ENCODE results near the gene EIF1AD. TPM values are rescaled to one million over a fixed set of nuclear protein-coding genes. Genes with fewer than 3 reads are reported as not detected.

EIF1AD gene
- total and polyA plus RNA-seq, 2 of the 8 experiments (the other 6 are each of a cell fraction or from before 2014, with no cell fraction given): 32.6 to 39.9 TPM

DNA sequence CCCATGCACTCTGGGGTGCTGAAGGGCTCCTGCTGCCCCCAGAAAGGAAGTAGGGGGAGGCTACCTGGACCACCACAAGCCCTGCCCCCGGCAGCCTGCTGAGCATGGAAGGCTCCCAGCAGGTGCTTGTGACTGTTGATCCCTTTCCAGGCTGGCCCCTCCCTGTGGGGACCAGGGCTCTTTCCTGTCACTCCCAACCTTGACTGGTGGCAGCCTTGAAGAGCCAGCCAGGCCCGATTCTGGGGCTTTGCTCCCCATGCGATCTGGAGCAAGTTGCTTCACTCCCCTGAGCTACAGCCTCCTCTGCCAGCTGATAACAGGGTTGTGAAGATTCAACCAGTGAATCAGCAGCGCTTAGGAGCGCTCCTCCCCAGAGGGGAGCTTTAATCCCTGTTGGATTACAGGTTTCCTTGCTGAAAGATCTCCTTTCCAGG, 5.3 kb upstream of the EIF1AD start:
- CTCF ChIA-PET (ENCODE audit: partially characterized antibody): interaction anchor here (0.7 to 3.1 kb wide), 4 partner anchors 15 to 106 kb away, joined by 3 to 15 read pairs (median 6); no protein-coding TSS in a partner anchor
- no peak overlapping the region; a peak in 1 of 8 replicates for H3K4me3 ChIP-seq (ENCODE audit: extremely low read depth in 1 of 4, insufficient read depth in 2 of 4, low read depth in 3 of 4, low read length in 4 of 4)

More for the DNA sequence above, 5.3 kb upstream of the EIF1AD start:
- peak; percentile 6; the same call in 1 of the 2 replicates for TF ChIP-seq POLR2AphosphoS5 (IDR thresholded peaks at IDR 0.05; ENCODE audit: low read depth, low read length)
- no peak for TF ChIP-seq TAF1 (IDR thresholded peaks at IDR 0.05; ENCODE audit: low read depth, low read length)
- no peak overlapping the region for H2AFZ ChIP-seq (ENCODE audit: low read length)
- peaks cover 0 to 9% of the 10 kb centered on the region in 2 experiments; a peak in 2 of 4 replicates for H3K79me2 ChIP-seq (ENCODE audit: control insufficient read depth in 1 of 2, insufficient read depth in 2 of 2, low read length in 2 of 2)
- peaks cover 6 to 17% (median 14%) of the 10 kb centered on the region in 4 experiments for H3K27me3 ChIP-seq (replicated peaks in 1 of 4; ENCODE audit: control insufficient read depth in 3 of 4, extremely low read depth in 1 of 4, insufficient read depth in 3 of 4, low read length in 3 of 4)
- no peak for FAIRE-seq
- H3K79me1 ChIP-seq (ENCODE audit: low read depth, low read length): peaks cover 8% of the 10 kb centered on the region
- H2BK120ac ChIP-seq (replicated peaks; ENCODE audit: low read depth, low read length): no peak overlapping the region
- H2BK5ac ChIP-seq (ENCODE audit: low read depth, low read length): no peak overlapping the region; the same call in 1 of the 2 replicates
- no peak overlapping the region for H3K56ac ChIP-seq (replicated peaks; ENCODE audit: insufficient read length, low read depth, low read length)
- no peak overlapping the region for H3K4ac ChIP-seq (replicated peaks; ENCODE audit: insufficient read length, low read depth, low read length)
- POLR2A ChIA-PET (ENCODE audit: partially characterized antibody): interaction anchor here (0.6 to 1.8 kb wide), 5 partner anchors 44 to 147 kb away, joined by 3 to 4 read pairs (median 4); partner anchors contain the start of gene MUS81
- H3K14ac ChIP-seq (ENCODE audit: insufficient read length): no peak overlapping the region
- H4K91ac ChIP-seq (replicated peaks; ENCODE audit: insufficient read length, low read length): peak overlapping the region; percentile 30
- H3K23ac ChIP-seq (ENCODE audit: insufficient read length): no peak overlapping the region
- peak overlapping the region; percentile 71; the same call in 1 of the 2 replicates for H2BK12ac ChIP-seq (ENCODE audit: low read depth, low read length)
- no peak overlapping the region for H4K5ac ChIP-seq (ENCODE audit: insufficient read length, low read depth, low read length)
- H2AK5ac ChIP-seq (ENCODE audit: low read depth, low read length): no peak overlapping the region
- 81% methylated on average over 5 of the region's 5 CpGs; no CpG with 5 or more reads in 1 of the 2 experiments for WGBS, 2 experiments (ENCODE audit: extremely low coverage in 1 of 2, insufficient coverage in 1 of 2, insufficient read length in 1 of 2, insufficient replicate concordance in 2 of 2, low coverage in 1 of 2, low lambda C conversion rate in 2 of 2, missing lambda C conversion rate in 1 of 2)
- no peak overlapping the region for H2BK15ac ChIP-seq (ENCODE audit: low read length)
- DNase-seq (ENCODE audit: low read depth in 1 of 2, low spot score in 2 of 2): no peak
- H3K27ac ChIP-seq (ENCODE audit: low read depth, low read length): no peak overlapping the region
- no peak overlapping the region for H2BK20ac ChIP-seq (ENCODE audit: low read length)
- peaks cover 2% of the 10 kb centered on the region; the same call in 1 of the 2 replicates for H3K23me2 ChIP-seq (ENCODE audit: low read depth, low read length)
- no peak overlapping the region for H3K18ac ChIP-seq (ENCODE audit: extremely low read depth, low read length)
- no peaks in the 10 kb centered on the region for H3K9me3 ChIP-seq (ENCODE audit: insufficient read depth in 2 of 2, low read depth in 1 of 2, low read length in 1 of 2)
- peaks cover 0 to 4% of the 10 kb centered on the region in 2 experiments for H4K20me1 ChIP-seq (replicated peaks in 1 of 2; ENCODE audit: control insufficient read depth in 1 of 2, insufficient read depth in 2 of 2, low read length in 2 of 2)
- peaks cover 0 to 21% (median 8%) of the 10 kb centered on the region in 4 experiments; a peak in 5 of 7 replicates for H3K4me1 ChIP-seq (replicated peaks in 1 of 4; ENCODE audit: control insufficient read depth in 3 of 4, insufficient read depth in 4 of 4, low read length in 3 of 4)
- no peak overlapping the region for H3K4me2 ChIP-seq (ENCODE audit: insufficient read depth in 1 of 2, low read depth in 2 of 2, low read length in 2 of 2)
- H3K36me3 ChIP-seq (ENCODE audit: control insufficient read depth in 2 of 4, insufficient read depth in 4 of 4, low read length in 3 of 4): peaks cover 0 to 10% (median 4%) of the 10 kb centered on the region in 4 experiments; a peak in 5 of 8 replicates
- no peak overlapping the region for H4K8ac ChIP-seq (ENCODE audit: extremely low read depth, insufficient read depth, low read length)
- no peak overlapping the region for H3K9ac ChIP-seq (replicated peaks in 1 of 4; ENCODE audit: extremely low read depth in 1 of 4, low read depth in 3 of 4, low read length in 3 of 4)

Data from H1 (cell line).